Activated T-cell treated with anti-CD3 and anti-CD28 coated beads, Interleukin-2, amount 50 U/mL, for 24 hours (primary cell): ENCODE results near the gene CHRFAM7A.
"Not testable (repeated sequence)": the region's sequence is repeated elsewhere in the genome, so short reads cannot be mapped to it uniquely, and the experiment has no call there.

ENCODE experiments used
- DNase-seq: peaks from one replicate; pipeline ENCODE4 v3.0.0-alpha.2; 2020
- H3K27ac Mint-ChIP-seq: 2 replicates; pipeline ENCODE4 v1.8.0; 2020; ENCODE audit warnings: mild to moderate bottlenecking, mixed read lengths
- H3K27me3 Mint-ChIP-seq: 2 replicates; pipeline ENCODE4 v1.8.0; 2020; ENCODE audit warnings: mixed read lengths
- H3K36me3 Mint-ChIP-seq: 2 replicates; pipeline ENCODE4 v1.8.0; 2020; ENCODE audit warnings: low read depth, mixed read lengths
- H3K4me1 Mint-ChIP-seq: 2 replicates; pipeline ENCODE4 v1.8.0; 2020; ENCODE audit warnings: low read depth, mixed read lengths
- H3K4me3 Mint-ChIP-seq: 2 replicates; pipeline ENCODE4 v1.8.0; 2020; ENCODE audit warnings: mild to moderate bottlenecking, moderate library complexity, mixed read lengths
- H3K9me3 Mint-ChIP-seq: 2 replicates; pipeline ENCODE4 v1.8.0; 2020; ENCODE audit warnings: mixed read lengths

CHRFAM7A gene

GRCh38 chr15:30361404-30361803, 31.9 kb downstream of the CHRFAM7A start:
- not testable (repeated sequence) for H3K4me1 Mint-ChIP-seq, H3K9me3 Mint-ChIP-seq, H3K27ac Mint-ChIP-seq, H3K36me3 Mint-ChIP-seq, H3K4me3 Mint-ChIP-seq, DNase-seq, H3K27me3 Mint-ChIP-seq

GRCh38 chr15:30360990-30361389, 32.4 kb downstream of the CHRFAM7A start:
- H3K4me1 Mint-ChIP-seq, H3K36me3 Mint-ChIP-seq, H3K9me3 Mint-ChIP-seq, H3K27me3 Mint-ChIP-seq, DNase-seq, H3K27ac Mint-ChIP-seq, H3K4me3 Mint-ChIP-seq: not testable (repeated sequence)

DNA sequence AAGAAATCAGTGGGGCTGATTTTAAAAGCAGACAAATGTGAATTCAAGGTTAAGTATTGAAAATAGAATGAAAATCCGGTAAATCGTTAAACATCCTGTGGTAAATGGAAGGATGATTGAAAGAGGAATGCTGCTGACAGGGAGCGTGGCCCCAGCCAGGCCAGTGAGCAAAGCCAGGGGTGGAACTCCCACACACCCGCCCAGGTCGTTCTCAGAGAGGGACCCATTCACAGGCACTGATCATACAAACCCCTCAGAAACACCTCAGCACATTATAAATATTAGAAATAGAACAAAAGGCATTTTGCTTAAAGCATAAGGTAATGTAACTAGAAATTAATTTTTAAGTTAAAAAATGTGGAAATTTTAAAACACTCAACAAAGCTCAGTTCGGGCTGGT, 38.3 kb downstream of the CHRFAM7A start:
- not testable (repeated sequence) for DNase-seq, H3K27ac Mint-ChIP-seq, H3K4me3 Mint-ChIP-seq, H3K4me1 Mint-ChIP-seq, H3K36me3 Mint-ChIP-seq, H3K9me3 Mint-ChIP-seq, H3K27me3 Mint-ChIP-seq

- not testable (repeated sequence) for H3K36me3 Mint-ChIP-seq, H3K4me1 Mint-ChIP-seq, H3K27ac Mint-ChIP-seq, DNase-seq, H3K27me3 Mint-ChIP-seq, H3K4me3 Mint-ChIP-seq, H3K9me3 Mint-ChIP-seq
Observed at GRCh38 chr15:30349803-30350202, 43.5 kb downstream of the CHRFAM7A start.

DNA sequence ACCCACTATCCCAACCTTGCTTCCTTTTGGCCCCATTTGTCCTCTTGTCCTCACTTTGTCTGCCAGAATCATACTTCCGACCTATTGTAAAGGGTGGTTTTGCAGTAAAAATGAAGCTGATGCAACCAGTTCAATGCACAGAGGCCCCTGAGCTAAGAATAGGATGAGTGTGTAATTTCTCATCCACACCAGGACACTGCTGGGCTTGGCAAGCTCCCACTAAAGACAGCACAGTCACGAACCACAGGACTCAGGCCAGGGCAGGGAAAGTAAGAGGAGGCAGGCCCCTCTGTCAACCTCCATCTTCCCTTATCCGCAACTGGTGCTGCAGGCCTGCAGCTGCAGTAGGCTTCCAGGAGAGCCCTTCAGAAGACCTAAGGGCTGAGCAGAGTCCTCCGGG, 56.8 kb downstream of the CHRFAM7A start:
- H3K4me1 Mint-ChIP-seq, DNase-seq, H3K27ac Mint-ChIP-seq, H3K27me3 Mint-ChIP-seq, H3K9me3 Mint-ChIP-seq, H3K4me3 Mint-ChIP-seq, H3K36me3 Mint-ChIP-seq: not testable (repeated sequence)

DNA sequence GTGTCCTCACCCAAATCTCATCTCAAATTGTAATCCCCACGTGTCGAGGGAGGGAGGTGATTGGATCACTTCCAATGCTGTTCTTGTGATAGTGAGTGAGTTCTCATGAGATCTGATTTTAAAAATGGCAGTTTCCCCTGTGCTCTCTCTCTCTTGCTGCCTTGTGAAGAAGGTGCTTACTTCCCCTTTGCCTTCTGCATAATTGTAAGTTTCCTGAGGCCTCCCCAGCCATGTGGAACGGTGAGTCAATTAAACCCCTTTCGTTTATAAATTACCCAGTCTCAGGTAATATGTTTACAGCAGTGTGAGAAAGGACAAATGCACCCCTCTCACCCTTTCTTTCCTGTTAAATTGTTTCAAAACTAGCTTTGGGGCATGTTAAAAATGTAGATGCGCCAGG, 59.2 kb downstream of the CHRFAM7A start:
- H3K4me3 Mint-ChIP-seq, H3K27me3 Mint-ChIP-seq, H3K4me1 Mint-ChIP-seq, H3K9me3 Mint-ChIP-seq, H3K27ac Mint-ChIP-seq, DNase-seq, H3K36me3 Mint-ChIP-seq: not testable (repeated sequence)

- not testable (repeated sequence) for H3K4me1 Mint-ChIP-seq, H3K27ac Mint-ChIP-seq, H3K27me3 Mint-ChIP-seq, H3K4me3 Mint-ChIP-seq, H3K9me3 Mint-ChIP-seq, DNase-seq, H3K36me3 Mint-ChIP-seq
Observed at GRCh38 chr15:30326145-30326544, 67.2 kb downstream of the CHRFAM7A start.

DNA sequence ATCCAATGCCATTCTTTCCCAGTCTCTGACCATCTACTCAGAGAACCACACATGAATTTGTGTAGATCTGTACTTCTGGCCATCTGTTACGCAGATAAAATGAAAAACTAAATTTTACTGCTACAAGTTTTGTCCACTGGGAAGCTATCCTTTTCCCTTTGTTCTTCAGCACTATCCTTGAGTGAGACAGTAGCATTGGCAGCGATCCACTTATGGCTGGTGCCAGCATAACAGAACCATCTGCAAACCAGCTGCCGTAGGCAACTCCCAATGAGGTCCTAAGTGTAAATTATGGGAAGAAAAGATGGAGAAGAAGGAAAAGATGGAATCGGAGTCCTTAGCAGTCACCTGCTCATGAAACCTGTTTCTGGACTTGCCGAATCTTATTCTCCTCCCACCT, 72.3 kb downstream of the CHRFAM7A start:
- H3K27ac Mint-ChIP-seq, H3K4me1 Mint-ChIP-seq, H3K27me3 Mint-ChIP-seq, H3K4me3 Mint-ChIP-seq, DNase-seq, H3K36me3 Mint-ChIP-seq, H3K9me3 Mint-ChIP-seq: not testable (repeated sequence)

DNA sequence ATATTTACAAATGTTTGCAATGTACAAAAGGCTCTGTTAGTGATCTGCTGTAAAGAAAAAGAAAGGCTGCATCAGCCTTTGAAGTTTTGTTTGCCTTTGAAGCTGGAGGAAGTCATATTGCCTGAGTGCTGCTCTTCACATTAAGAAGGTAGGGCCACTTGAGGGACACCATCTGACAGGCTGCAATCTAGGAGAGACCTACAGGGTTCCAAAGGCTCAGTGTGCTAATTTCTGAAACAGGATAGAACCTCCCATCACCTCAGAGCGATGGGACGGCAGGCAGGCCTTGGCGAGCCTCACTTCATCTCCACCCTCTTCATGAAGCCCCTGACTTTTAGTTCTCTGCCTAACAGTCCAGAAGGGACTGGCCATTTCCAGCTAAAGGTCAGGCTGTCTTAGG, 77.6 kb downstream of the CHRFAM7A start:
- H3K27me3 Mint-ChIP-seq, H3K9me3 Mint-ChIP-seq, H3K27ac Mint-ChIP-seq, H3K4me3 Mint-ChIP-seq, DNase-seq, H3K4me1 Mint-ChIP-seq, H3K36me3 Mint-ChIP-seq: not testable (repeated sequence)

GRCh38 chr15:30310575-30310974, 82.8 kb downstream of the CHRFAM7A start:
- H3K4me3 Mint-ChIP-seq, H3K4me1 Mint-ChIP-seq, H3K27me3 Mint-ChIP-seq, DNase-seq, H3K36me3 Mint-ChIP-seq, H3K9me3 Mint-ChIP-seq, H3K27ac Mint-ChIP-seq: not testable (repeated sequence)
